Measurements from ENCODE around the gene RBFOX2. TPM values are rescaled to one million over a fixed set of nuclear protein-coding genes. Genes with fewer than 3 reads are reported as not detected.

The RBFOX2 gene
- polyA plus RNA-seq, 1 of the 3 experiments (the other 2 are of a cell fraction): 115 TPM

DNA sequence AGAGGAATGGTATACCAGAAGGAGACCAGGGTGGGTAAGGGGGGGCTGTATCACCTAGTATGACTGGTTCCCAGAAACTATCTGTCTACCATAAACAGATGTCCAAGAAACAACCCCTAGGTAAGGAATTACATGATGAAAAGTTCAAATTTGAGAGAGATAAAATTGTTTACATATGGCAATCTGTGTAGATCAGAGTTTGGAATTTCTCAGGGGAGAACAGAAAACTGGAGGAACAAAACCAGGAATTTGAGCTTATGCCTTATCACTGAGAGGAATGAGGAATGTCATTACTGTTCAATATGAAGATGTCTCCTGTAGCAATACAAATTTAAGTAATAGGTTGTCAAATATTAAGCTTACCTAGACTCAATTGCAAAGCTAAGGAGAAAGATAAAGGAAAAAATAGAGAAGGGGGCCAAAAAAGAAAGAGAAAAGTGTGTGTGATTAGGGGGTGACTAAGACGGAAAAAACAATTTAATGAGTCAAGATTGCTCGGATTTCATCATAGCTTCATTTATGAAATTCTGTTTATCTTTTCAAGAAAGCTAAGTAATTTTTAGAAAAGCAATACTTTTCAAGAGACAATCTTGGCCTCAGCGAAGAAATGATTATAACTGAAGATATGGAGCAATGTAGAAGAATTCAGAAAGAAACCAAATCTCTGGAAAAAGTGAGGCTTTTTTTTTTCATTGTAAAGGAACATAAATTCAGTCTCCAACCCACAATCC, 193.2 kb downstream of the RBFOX2 start:
- Histone ChIP-seq H3K27ac (ENCODE audit: low read depth in 2 of 2, low read length in 1 of 2) (peak overlapping the region; percentile 94 to 97), H3K4me2 (peak overlapping the region; percentile 80), H3K36me3 (replicated peaks in 1 of 2; ENCODE audit: control insufficient read depth in 1 of 2, insufficient read depth in 2 of 2, low read length in 1 of 2) (peaks cover 0 to 12% of the 10 kb centered on the region in 2 experiments), H2AFZ (ENCODE audit: low read depth) (no peak overlapping the region), H3K9me2 (no peaks in the 10 kb centered on the region), H3K79me2 (ENCODE audit: insufficient read depth) (peaks cover 88% of the 10 kb centered on the region), H3K4me1 (ENCODE audit: control insufficient read depth in 1 of 2, insufficient read depth in 2 of 2, low read depth in 1 of 2, low read length in 1 of 2) (peaks cover 19 to 44% of the 10 kb centered on the region in 2 experiments), H3K27me3 (ENCODE audit: insufficient read depth) (no peaks in the 10 kb centered on the region), H4K20me1 (ENCODE audit: insufficient read depth) (peaks cover 43% of the 10 kb centered on the region), H3K9ac (peak overlapping the region; percentile 78), H3K9me3 (no peaks in the 10 kb centered on the region), H3F3A (replicated peaks; ENCODE audit: insufficient read depth) (peaks cover 18% of the 10 kb centered on the region), H3K4me3 (ENCODE audit: low read depth in 2 of 2, low read length in 1 of 2) (peak overlapping the region; percentile 48 to 61)
- TF ChIP-seq, protein P1, sequence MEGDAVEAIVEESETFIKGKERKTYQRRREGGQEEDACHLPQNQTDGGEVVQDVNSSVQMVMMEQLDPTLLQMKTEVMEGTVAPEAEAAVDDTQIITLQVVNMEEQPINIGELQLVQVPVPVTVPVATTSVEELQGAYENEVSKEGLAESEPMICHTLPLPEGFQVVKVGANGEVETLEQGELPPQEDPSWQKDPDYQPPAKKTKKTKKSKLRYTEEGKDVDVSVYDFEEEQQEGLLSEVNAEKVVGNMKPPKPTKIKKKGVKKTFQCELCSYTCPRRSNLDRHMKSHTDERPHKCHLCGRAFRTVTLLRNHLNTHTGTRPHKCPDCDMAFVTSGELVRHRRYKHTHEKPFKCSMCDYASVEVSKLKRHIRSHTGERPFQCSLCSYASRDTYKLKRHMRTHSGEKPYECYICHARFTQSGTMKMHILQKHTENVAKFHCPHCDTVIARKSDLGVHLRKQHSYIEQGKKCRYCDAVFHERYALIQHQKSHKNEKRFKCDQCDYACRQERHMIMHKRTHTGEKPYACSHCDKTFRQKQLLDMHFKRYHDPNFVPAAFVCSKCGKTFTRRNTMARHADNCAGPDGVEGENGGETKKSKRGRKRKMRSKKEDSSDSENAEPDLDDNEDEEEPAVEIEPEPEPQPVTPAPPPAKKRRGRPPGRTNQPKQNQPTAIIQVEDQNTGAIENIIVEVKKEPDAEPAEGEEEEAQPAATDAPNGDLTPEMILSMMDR (IDR thresholded peaks at IDR 0.05): no peak
- no peak for TF ChIP-seq NRF1 (IDR thresholded peaks at IDR 0.05; ENCODE audit: low read depth, low read length)
- no peak for TF ChIP-seq SIN3A (IDR thresholded peaks at IDR 0.05; ENCODE audit: borderline replicate concordance, low read depth, low read length)
- no peak for TF ChIP-seq EZH2phosphoT487 (IDR thresholded peaks at IDR 0.05; ENCODE audit: borderline replicate concordance, low read depth)
- TF ChIP-seq TCF12 (IDR thresholded peaks at IDR 0.05): no peak
- TF ChIP-seq YY1 (IDR thresholded peaks at IDR 0.05; ENCODE audit: low read depth): no peak
- no peak for TF ChIP-seq GATA2 (CRISPR knock-in tag; IDR thresholded peaks at IDR 0.05)
- TF ChIP-seq, protein P2, sequence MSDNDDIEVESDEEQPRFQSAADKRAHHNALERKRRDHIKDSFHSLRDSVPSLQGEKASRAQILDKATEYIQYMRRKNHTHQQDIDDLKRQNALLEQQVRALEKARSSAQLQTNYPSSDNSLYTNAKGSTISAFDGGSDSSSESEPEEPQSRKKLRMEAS (IDR thresholded peaks at IDR 0.05; ENCODE audit: low read depth): no peak
- TF ChIP-seq RAD21 (IDR thresholded peaks at IDR 0.05; ENCODE audit: low read length): no peak
- no peak for TF ChIP-seq MXI1 (IDR thresholded peaks at IDR 0.05; ENCODE audit: low read depth, low read length)
- TF ChIP-seq TEAD4 (IDR thresholded peaks at IDR 0.05; ENCODE audit: borderline replicate concordance, insufficient read depth): no peak
- TF ChIP-seq, protein P3, sequence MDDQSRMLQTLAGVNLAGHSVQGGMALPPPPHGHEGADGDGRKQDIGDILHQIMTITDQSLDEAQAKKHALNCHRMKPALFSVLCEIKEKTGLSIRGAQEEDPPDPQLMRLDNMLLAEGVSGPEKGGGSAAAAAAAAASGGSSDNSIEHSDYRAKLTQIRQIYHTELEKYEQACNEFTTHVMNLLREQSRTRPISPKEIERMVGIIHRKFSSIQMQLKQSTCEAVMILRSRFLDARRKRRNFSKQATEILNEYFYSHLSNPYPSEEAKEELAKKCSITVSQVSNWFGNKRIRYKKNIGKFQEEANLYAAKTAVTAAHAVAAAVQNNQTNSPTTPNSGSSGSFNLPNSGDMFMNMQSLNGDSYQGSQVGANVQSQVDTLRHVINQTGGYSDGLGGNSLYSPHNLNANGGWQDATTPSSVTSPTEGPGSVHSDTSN (IDR thresholded peaks at IDR 0.05): no peak
- TF ChIP-seq FOXM1 (IDR thresholded peaks at IDR 0.05; ENCODE audit: low read depth): no peak
- no peak for TF ChIP-seq EP300 (IDR thresholded peaks at IDR 0.05; ENCODE audit: borderline replicate concordance in 1 of 2, low read depth in 1 of 2, low read length in 1 of 2)
- no peak; the same call in 1 of the 2 replicates for TF ChIP-seq JUND (IDR thresholded peaks at IDR 0.05)
- no peak for TF ChIP-seq FOXJ3 (CRISPR knock-in tag; IDR thresholded peaks at IDR 0.05)
- no peak for DNase-seq
- ChIA-PET POLR2A (no interaction called here), CTCF (interaction anchor here (0.6 to 1.6 kb wide), 5 partner anchors 9 to 405 kb away, joined by 3 read pairs; no protein-coding TSS in a partner anchor)
- WGBS (ENCODE audit: low lambda C conversion rate): 3% methylated on average over 3 of the region's 3 CpGs
